GM12878 (cell line): Measurements from ENCODE around the gene CLEC4G. TPM values are rescaled to one million over a fixed set of nuclear protein-coding genes. Genes with fewer than 3 reads are reported as not detected.

Experiments used
- CBFB ChIP-seq: IDR thresholded peaks from 2 replicates; pipeline ENCODE4 v1.6.1; 2016; ENCODE audit warnings: antibody characterized with exemption, low read depth
- CREM ChIP-seq: IDR thresholded peaks from 2 replicates; pipeline ENCODE4 v1.6.1; 2014; ENCODE audit warnings: antibody characterized with exemption, low read depth
- EED ChIP-seq: sonication (generic); IDR thresholded peaks from 2 replicates; pipeline ENCODE4 v1.6.1; 2016; ENCODE audit warnings: antibody characterized with exemption, low read depth
- EGR1 ChIP-seq, 2 experiments: IDR thresholded peaks; 1 replicate in 1 of 2; 2 replicates in 1 of 2; pipeline ENCODE4 v1.6.1; 2011 to 2012; ENCODE audit warnings: low read depth in 2 of 2, low read length in 2 of 2, borderline replicate concordance in 1 of 2, mild to moderate bottlenecking in 1 of 2, moderate library complexity in 1 of 2
- ESRRA ChIP-seq: IDR thresholded peaks from 2 replicates; pipeline ENCODE4 v1.6.1; 2012; ENCODE audit warnings: mild to moderate bottlenecking, low read length, improper control_type of control experiment
- GABPA ChIP-seq: IDR thresholded peaks from 2 replicates; pipeline ENCODE4 v1.6.1; 2014; ENCODE audit warnings: antibody characterized with exemption, low read depth, mild to moderate bottlenecking, inconsistent platforms
- KLF5 ChIP-seq: fragments of 450-650 bp; IDR thresholded peaks from 2 replicates; pipeline ENCODE4 v1.6.1; 2014; ENCODE audit warnings: mild to moderate bottlenecking; ENCODE audit not compliant: partially characterized antibody
- MXI1 ChIP-seq: fragments of 150-350 bp; IDR thresholded peaks from 2 replicates; pipeline ENCODE4 v1.6.1; 2011; ENCODE audit warnings: low read depth, mild to moderate bottlenecking, inconsistent platforms, low read length, improper control_type of control experiment
- NFIC ChIP-seq: IDR thresholded peaks from 2 replicates; pipeline ENCODE4 v1.6.1; 2012; ENCODE audit warnings: low read depth, mild to moderate bottlenecking, inconsistent platforms, low read length, moderate library complexity
- NR2F1 ChIP-seq: fragments of 450-650 bp; conservative IDR thresholded peaks from 2 replicates; pipeline ENCODE4 v1.6.1; 2017; ENCODE audit warnings: mild to moderate bottlenecking
- POU2F2 ChIP-seq: IDR thresholded peaks from 3 replicates; pipeline ENCODE4 v1.6.1; 2011; ENCODE audit warnings: low read depth, mild to moderate bottlenecking, low read length, borderline replicate concordance
- RFX5 ChIP-seq: IDR thresholded peaks from 2 replicates; pipeline ENCODE4 v1.6.1; 2011; ENCODE audit warnings: low read depth, low read length, improper control_type of control experiment
- SPI1 ChIP-seq: IDR thresholded peaks from 2 replicates; pipeline ENCODE4 v1.6.1; 2011; ENCODE audit warnings: low read depth, mild to moderate bottlenecking, low read length, moderate library complexity, borderline replicate concordance; ENCODE audit not compliant: insufficient read depth
- ZNF217 ChIP-seq: fragments of 450-650 bp; IDR thresholded peaks from 2 replicates; pipeline ENCODE4 v1.6.1; 2017; ENCODE audit warnings: antibody characterized with exemption, mild to moderate bottlenecking
- ZSCAN29 ChIP-seq: fragments of 450-650 bp; IDR thresholded peaks from 2 replicates; pipeline ENCODE4 v1.6.1; 2017; ENCODE audit warnings: mild to moderate bottlenecking, moderate library complexity
- polyA plus RNA-seq, 11 experiments: library from polyadenylated mRNA; depleted of rRNA in 4 of 11; unstranded in 6 of 11; stranded (reverse) in 5 of 11; fragments of >200 nt; fragmentation: Nextera tagmentation in 4 of 11; fragmentation: Illumina TruSeq in 1 of 11; extraction: Ambion mirVana in 4 of 11; extraction: Trizol in 1 of 11; gene quantifications; 1 replicate in 1 of 11; 2 replicates in 10 of 11; pipeline versions ENCODE4 v1.2.1 to v1.2.3, GENCODE V29; 2011 to 2016; ENCODE audit warnings: inconsistent platforms in 2 of 11, missing spikeins in 2 of 11, low read depth in 1 of 11
- total RNA-seq, 4 experiments: library from RNA; depleted of rRNA in 3 of 4; stranded (reverse); fragments of >200 nt in 3 of 4; fragmentation: Illumina TruSeq in 1 of 4; extraction: Trizol in 1 of 4; gene quantifications; 2 replicates each; pipeline versions ENCODE4 v1.2.1 to v1.2.3, GENCODE V29; 2013 to 2021
- TF ChIP-seq, protein P1 (sequence below): fragments of 450-650 bp; IDR thresholded peaks from 2 replicates; pipeline ENCODE4 v1.6.1; 2017; ENCODE audit warnings: mild to moderate bottlenecking, moderate library complexity
- TF ChIP-seq, protein P2 (sequence below), 3 experiments: IDR thresholded peaks in 2 of 3; conservative IDR thresholded peaks in 1 of 3; 2 replicates each; pipeline ENCODE4 v1.5.1; 2011; ENCODE audit warnings: low read depth in 3 of 3, low read length in 3 of 3, mild to moderate bottlenecking in 3 of 3, control low read depth in 2 of 3, moderate library complexity in 2 of 3, inconsistent platforms in 1 of 3, mixed read lengths in 1 of 3; ENCODE audit not compliant: control insufficient read depth in 2 of 3, insufficient read depth in 1 of 3; ENCODE audit errors: extremely low read depth in 1 of 3
- TF ChIP-seq, protein P3 (sequence below): fragments of 450-650 bp; IDR thresholded peaks from 2 replicates; pipeline ENCODE4 v1.6.1; 2017; ENCODE audit warnings: low read depth, mild to moderate bottlenecking, moderate library complexity
- TF ChIP-seq, protein P4 (sequence below): IDR thresholded peaks from 2 replicates; pipeline ENCODE4 v1.6.1; 2011; ENCODE audit warnings: borderline replicate concordance, low read depth, mild to moderate bottlenecking, moderate library complexity, mixed read lengths, low read length; ENCODE audit not compliant: insufficient read depth; ENCODE audit errors: extremely low read length
- TF ChIP-seq, protein P5 (sequence below): fragments of 450-650 bp; IDR thresholded peaks from 2 replicates; pipeline ENCODE4 v1.6.1; 2016; ENCODE audit warnings: mild to moderate bottlenecking

Gene CLEC4G
- total and polyA plus RNA-seq, 10 of the 15 experiments (the other 5 are each of a cell fraction or from before 2014, with no cell fraction given): 0.04 TPM; not detected in 9

DNA sequence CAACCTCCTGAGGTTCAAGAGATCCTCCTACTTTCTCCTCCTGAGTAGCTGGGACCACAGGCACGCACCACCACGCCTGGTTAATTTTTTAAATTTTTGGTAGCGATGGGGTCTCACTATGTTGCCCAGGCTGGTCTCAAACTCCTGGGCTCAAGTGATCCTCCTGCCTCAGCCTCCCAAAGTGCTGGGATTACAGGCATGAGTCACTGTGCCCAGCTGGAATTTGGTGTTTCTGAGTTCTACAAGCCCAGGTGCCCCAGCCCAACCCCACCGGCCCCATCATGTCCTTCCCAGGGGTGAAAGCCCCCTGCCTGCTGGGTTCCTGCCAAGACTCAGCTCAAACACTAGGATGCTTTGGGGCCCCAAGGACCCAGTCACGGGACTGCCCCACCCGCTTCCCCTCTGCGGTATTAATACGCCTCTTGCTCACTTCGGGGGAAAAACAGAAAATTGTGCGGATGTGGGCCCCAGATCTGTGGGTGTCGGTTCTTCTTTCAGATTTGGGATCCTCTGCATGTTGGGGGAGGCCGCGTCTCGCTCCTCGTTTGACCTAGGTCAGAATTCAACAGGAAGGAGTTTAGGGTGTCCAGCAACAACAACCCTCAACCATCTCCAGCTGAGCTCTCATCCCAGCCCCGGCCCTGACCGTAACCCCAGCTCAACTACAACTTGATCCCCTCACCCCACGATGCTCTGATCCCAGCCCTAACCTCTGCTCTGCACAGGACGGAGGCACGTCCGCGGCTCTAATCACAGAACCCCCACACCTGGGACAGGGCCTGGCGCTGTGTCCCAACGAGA lies 26.3 kb downstream of the CLEC4G start (continued):
- TF ChIP-seq, protein P1, sequence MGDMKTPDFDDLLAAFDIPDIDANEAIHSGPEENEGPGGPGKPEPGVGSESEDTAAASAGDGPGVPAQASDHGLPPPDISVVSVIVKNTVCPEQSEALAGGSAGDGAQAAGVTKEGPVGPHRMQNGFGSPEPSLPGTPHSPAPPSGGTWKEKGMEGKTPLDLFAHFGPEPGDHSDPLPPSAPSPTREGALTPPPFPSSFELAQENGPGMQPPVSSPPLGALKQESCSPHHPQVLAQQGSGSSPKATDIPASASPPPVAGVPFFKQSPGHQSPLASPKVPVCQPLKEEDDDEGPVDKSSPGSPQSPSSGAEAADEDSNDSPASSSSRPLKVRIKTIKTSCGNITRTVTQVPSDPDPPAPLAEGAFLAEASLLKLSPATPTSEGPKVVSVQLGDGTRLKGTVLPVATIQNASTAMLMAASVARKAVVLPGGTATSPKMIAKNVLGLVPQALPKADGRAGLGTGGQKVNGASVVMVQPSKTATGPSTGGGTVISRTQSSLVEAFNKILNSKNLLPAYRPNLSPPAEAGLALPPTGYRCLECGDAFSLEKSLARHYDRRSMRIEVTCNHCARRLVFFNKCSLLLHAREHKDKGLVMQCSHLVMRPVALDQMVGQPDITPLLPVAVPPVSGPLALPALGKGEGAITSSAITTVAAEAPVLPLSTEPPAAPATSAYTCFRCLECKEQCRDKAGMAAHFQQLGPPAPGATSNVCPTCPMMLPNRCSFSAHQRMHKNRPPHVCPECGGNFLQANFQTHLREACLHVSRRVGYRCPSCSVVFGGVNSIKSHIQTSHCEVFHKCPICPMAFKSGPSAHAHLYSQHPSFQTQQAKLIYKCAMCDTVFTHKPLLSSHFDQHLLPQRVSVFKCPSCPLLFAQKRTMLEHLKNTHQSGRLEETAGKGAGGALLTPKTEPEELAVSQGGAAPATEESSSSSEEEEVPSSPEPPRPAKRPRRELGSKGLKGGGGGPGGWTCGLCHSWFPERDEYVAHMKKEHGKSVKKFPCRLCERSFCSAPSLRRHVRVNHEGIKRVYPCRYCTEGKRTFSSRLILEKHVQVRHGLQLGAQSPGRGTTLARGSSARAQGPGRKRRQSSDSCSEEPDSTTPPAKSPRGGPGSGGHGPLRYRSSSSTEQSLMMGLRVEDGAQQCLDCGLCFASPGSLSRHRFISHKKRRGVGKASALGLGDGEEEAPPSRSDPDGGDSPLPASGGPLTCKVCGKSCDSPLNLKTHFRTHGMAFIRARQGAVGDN: peak; percentile 37; the same call in 1 of the 2 replicates
- peak; percentile 100 for TF ChIP-seq EED
- no peak for TF ChIP-seq RFX5
- TF ChIP-seq ESRRA: 0 out of 2 replicates have a peak, but pooled peaks have one; percentile 34
- TF ChIP-seq ZSCAN29: peak; percentile 46; the same call in 1 of the 2 replicates
- peak in 1 of 2 experiments; percentile 81; a peak in 1 of 3 replicates for TF ChIP-seq EGR1 (IDR thresholded peaks at IDR 0.05; ENCODE audit: borderline replicate concordance in 1 of 2, low read depth in 2 of 2, low read length in 2 of 2)
- TF ChIP-seq NFIC: peak; percentile 98
- no peak for TF ChIP-seq MXI1
- peak; percentile 89 for TF ChIP-seq SPI1
- peak; percentile 87 for TF ChIP-seq ZNF217
- TF ChIP-seq, protein P2, sequence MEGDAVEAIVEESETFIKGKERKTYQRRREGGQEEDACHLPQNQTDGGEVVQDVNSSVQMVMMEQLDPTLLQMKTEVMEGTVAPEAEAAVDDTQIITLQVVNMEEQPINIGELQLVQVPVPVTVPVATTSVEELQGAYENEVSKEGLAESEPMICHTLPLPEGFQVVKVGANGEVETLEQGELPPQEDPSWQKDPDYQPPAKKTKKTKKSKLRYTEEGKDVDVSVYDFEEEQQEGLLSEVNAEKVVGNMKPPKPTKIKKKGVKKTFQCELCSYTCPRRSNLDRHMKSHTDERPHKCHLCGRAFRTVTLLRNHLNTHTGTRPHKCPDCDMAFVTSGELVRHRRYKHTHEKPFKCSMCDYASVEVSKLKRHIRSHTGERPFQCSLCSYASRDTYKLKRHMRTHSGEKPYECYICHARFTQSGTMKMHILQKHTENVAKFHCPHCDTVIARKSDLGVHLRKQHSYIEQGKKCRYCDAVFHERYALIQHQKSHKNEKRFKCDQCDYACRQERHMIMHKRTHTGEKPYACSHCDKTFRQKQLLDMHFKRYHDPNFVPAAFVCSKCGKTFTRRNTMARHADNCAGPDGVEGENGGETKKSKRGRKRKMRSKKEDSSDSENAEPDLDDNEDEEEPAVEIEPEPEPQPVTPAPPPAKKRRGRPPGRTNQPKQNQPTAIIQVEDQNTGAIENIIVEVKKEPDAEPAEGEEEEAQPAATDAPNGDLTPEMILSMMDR (IDR thresholded peaks at IDR 0.05 in 2 of 3, conservative IDR thresholded peaks at IDR 0.05 in 1 of 3; ENCODE audit: control insufficient read depth in 2 of 3, extremely low read depth in 1 of 3, insufficient read depth in 1 of 3, low read depth in 3 of 3, low read length in 3 of 3): no peak
- peak; percentile 97 for TF ChIP-seq CBFB
- TF ChIP-seq, protein P3, sequence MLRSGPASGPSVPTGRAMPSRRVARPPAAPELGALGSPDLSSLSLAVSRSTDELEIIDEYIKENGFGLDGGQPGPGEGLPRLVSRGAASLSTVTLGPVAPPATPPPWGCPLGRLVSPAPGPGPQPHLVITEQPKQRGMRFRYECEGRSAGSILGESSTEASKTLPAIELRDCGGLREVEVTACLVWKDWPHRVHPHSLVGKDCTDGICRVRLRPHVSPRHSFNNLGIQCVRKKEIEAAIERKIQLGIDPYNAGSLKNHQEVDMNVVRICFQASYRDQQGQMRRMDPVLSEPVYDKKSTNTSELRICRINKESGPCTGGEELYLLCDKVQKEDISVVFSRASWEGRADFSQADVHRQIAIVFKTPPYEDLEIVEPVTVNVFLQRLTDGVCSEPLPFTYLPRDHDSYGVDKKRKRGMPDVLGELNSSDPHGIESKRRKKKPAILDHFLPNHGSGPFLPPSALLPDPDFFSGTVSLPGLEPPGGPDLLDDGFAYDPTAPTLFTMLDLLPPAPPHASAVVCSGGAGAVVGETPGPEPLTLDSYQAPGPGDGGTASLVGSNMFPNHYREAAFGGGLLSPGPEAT: peak; percentile 95
- peak; percentile 93 for TF ChIP-seq POU2F2
- TF ChIP-seq NR2F1: peak; percentile 90
- no peak; the same call in 1 of the 2 replicates for TF ChIP-seq GABPA
- peak; percentile 94 for TF ChIP-seq CREM
- TF ChIP-seq KLF5: peak; percentile 33
- TF ChIP-seq, protein P4, sequence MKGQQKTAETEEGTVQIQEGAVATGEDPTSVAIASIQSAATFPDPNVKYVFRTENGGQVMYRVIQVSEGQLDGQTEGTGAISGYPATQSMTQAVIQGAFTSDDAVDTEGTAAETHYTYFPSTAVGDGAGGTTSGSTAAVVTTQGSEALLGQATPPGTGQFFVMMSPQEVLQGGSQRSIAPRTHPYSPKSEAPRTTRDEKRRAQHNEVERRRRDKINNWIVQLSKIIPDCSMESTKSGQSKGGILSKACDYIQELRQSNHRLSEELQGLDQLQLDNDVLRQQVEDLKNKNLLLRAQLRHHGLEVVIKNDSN: peak; percentile 43
- TF ChIP-seq, protein P5, sequence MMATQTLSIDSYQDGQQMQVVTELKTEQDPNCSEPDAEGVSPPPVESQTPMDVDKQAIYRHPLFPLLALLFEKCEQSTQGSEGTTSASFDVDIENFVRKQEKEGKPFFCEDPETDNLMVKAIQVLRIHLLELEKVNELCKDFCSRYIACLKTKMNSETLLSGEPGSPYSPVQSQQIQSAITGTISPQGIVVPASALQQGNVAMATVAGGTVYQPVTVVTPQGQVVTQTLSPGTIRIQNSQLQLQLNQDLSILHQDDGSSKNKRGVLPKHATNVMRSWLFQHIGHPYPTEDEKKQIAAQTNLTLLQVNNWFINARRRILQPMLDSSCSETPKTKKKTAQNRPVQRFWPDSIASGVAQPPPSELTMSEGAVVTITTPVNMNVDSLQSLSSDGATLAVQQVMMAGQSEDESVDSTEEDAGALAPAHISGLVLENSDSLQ: no peak
